ENCODE data around the gene DNAH12. TPM values are rescaled to one million over a fixed set of nuclear protein-coding genes. Genes with fewer than 3 reads are reported as not detected.

DNAH12 gene
- total RNA-seq, 4 donors from 2014 or later = 0.16 to 0.44 (median 0.27) TPM

DNA sequence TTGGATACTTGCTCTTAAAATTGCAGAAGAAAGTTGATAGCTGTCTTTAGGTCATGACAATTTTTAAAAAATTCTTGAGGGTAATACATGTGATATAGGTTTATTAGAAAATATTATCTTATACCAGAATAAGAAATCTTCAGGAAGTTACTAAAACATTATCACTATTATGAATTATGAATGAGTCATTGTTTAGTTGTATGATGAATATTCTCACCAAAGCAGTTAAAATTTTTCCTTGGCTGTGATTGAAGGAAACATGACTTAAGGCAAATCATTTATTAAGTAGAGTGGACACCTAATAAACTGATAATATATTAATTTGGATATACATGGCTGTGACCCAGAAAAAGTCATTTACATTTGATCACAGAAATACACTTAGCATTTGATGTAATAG, 286.5 kb downstream of the DNAH12 start:
- TF ChIP-seq, protein P1, sequence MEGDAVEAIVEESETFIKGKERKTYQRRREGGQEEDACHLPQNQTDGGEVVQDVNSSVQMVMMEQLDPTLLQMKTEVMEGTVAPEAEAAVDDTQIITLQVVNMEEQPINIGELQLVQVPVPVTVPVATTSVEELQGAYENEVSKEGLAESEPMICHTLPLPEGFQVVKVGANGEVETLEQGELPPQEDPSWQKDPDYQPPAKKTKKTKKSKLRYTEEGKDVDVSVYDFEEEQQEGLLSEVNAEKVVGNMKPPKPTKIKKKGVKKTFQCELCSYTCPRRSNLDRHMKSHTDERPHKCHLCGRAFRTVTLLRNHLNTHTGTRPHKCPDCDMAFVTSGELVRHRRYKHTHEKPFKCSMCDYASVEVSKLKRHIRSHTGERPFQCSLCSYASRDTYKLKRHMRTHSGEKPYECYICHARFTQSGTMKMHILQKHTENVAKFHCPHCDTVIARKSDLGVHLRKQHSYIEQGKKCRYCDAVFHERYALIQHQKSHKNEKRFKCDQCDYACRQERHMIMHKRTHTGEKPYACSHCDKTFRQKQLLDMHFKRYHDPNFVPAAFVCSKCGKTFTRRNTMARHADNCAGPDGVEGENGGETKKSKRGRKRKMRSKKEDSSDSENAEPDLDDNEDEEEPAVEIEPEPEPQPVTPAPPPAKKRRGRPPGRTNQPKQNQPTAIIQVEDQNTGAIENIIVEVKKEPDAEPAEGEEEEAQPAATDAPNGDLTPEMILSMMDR (IDR thresholded peaks at IDR 0.05; ENCODE audit: low read depth) = no peak

DNA sequence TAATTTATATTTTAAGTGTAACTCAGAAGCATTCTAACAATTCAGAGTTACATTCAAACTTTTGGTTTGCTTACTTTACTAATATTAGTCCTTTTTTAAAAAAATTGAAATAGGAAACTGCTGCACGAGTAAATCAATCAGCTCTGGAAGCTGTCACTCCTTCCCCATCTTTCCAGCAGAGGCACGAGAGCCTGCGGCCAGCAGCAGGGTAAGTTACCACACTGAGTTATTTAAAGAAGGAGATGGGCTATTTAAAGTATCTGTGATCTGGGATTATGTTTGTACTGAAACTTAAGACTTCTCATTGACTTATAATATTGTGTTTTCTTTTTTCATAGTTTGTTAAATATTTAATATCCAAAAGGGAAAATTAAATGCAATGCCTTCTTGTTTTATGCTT, 287.3 kb downstream of the DNAH12 start:
- TF ChIP-seq, protein P1 (IDR thresholded peaks at IDR 0.05; ENCODE audit: low read depth) = no peak

DNA sequence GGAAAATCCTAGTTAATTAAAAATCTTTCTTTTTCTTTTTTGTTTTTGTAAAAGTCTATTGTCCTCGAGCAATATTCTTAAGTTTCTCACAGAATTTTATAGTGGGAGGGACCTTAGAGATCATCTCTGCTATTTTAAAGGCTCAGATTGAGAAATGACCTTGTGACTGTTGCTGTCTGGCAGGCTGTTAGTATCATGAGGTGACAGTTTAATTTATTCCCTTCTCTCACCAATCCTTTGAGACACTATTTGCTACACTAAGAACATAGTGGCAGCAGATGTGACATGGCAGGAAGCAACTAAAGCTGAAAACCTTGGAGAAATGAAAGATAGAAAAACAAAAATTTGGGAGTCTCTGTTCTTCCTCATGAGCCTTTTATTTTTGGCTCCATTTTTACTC, 291.7 kb downstream of the DNAH12 start:
- TF ChIP-seq, protein P1 (IDR thresholded peaks at IDR 0.05; ENCODE audit: low read depth) = no peak

DNA sequence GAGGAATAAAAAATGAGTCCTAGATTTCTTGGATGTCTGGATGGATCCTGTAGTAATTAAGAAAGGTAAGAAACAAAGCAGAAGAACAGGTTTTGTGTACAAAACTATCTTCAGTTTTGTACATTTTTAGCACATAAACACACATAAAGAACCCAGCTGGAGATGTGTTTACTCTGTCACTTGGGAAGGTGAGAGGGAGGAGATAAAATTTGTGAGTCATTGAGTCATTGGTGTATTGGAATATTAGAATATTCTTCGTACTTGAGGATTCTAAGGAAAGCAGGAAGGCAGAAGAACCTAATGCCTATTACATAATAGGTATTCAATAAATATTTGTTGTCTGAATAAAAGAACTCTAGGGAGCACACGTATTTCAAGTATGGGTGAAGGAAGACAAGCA, 299.2 kb downstream of the DNAH12 start:
- TF ChIP-seq, protein P1 (IDR thresholded peaks at IDR 0.05; ENCODE audit: low read depth) = no peak

Small RNA genes lying within 50 kb of the gene (small RNA-seq; reads per million reads assigned to genes)
- gene RF00019 (0.49 reads per million), gene RNU6-108P (not detected), gene RNU6-1181P (not detected), gene RNU6-483P (not detected)

Other genes starting within 250 kb of the DNAH12 start
- 10 to 100 TPM in 3 of 4 donors, 1 to 10 TPM in 1; 8.5 to 16.8 (median 13.6) TPM for gene PDE12, start 11.9 kb upstream of the DNAH12 start, total RNA-seq
- 100 to 1,000 TPM in 2 of 4 donors, 10 to 100 TPM in 2; 76.7 to 308 (median 96.7) TPM for gene ARF4, start 53.0 kb upstream of the DNAH12 start, total RNA-seq
- 10 to 100 TPM; 31.5 to 40.9 (median 33.6) TPM for gene DENND6A, start 148.7 kb upstream of the DNAH12 start, total RNA-seq
- gene SLMAP, start 212.0 kb upstream of the DNAH12 start, total RNA-seq = 10 to 100 TPM; 42.2 to 66.1 (median 54.2) TPM

Data from subcutaneous adipose tissue (tissue), 4 donors.